Measurements from ENCODE around the gene GRK1.

The GRK1 gene

DNA sequence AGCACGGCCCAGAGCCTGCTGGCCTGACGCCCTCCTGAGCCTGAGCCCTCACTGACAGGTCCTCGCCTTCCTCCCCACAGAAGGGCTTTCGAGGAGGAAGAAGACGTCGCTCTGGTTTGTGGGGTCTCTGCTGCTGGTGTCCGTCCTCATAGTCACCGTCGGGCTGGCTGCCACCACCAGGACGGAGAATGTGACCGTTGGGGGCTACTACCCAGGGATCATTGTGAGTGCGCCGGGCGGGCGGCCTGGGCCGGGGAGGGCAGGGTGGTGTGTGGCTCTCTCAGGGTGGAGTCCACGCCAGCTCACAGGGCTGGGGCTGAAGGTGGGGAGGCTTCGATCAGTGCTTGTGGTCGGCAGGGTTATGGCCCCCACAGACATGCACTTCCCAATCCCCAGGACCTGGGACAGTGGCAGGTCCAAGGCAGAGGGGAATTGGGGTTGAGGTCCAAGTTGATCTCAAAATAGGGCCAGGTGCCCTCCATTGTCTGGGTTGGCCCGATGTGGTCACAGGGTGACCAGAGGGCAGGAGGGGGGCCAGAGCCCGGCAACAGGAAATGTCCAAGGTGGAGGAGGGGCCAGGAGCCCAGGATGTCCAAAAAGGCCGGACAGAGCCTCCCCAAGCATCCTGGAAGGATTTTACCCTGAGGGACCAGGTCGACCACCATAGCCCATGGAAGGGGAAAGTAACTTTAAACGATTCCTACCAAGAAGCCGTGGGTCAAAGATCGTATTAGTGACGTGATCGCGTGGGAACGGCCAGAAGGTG, 99.2 kb downstream of the GRK1 start:
- TF ChIP-seq ZFX (IDR thresholded peaks at IDR 0.05; ENCODE audit: borderline replicate concordance), result no peak
- TF ChIP-seq, protein P1, sequence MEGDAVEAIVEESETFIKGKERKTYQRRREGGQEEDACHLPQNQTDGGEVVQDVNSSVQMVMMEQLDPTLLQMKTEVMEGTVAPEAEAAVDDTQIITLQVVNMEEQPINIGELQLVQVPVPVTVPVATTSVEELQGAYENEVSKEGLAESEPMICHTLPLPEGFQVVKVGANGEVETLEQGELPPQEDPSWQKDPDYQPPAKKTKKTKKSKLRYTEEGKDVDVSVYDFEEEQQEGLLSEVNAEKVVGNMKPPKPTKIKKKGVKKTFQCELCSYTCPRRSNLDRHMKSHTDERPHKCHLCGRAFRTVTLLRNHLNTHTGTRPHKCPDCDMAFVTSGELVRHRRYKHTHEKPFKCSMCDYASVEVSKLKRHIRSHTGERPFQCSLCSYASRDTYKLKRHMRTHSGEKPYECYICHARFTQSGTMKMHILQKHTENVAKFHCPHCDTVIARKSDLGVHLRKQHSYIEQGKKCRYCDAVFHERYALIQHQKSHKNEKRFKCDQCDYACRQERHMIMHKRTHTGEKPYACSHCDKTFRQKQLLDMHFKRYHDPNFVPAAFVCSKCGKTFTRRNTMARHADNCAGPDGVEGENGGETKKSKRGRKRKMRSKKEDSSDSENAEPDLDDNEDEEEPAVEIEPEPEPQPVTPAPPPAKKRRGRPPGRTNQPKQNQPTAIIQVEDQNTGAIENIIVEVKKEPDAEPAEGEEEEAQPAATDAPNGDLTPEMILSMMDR (IDR thresholded peaks at IDR 0.05), result no peak
- no peak overlapping the region for H3K27ac ChIP-seq

DNA sequence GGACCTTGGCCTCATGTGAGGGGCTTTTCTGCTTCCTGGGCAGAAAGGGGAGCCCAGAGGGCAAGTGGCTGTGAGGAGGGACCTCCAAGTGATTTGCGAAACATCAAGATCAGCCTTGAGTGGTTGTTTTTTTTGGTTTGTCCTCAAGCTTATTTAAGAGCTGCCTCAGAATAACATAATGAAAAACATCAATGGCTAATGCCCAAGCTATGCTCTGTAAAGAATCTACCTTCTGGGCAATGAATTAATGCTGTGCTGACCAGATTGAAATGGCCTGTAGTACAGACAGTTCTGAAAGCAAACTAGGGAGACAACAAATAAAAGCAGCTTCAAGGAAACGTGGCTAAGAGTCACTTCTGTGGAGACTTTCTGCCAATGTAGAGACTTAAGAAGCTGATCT, 100.3 kb downstream of the GRK1 start:
- no peak overlapping the region for H3K27ac ChIP-seq
- TF ChIP-seq, protein P1 (IDR thresholded peaks at IDR 0.05), result no peak
- TF ChIP-seq ZFX (IDR thresholded peaks at IDR 0.05; ENCODE audit: borderline replicate concordance), result no peak

DNA sequence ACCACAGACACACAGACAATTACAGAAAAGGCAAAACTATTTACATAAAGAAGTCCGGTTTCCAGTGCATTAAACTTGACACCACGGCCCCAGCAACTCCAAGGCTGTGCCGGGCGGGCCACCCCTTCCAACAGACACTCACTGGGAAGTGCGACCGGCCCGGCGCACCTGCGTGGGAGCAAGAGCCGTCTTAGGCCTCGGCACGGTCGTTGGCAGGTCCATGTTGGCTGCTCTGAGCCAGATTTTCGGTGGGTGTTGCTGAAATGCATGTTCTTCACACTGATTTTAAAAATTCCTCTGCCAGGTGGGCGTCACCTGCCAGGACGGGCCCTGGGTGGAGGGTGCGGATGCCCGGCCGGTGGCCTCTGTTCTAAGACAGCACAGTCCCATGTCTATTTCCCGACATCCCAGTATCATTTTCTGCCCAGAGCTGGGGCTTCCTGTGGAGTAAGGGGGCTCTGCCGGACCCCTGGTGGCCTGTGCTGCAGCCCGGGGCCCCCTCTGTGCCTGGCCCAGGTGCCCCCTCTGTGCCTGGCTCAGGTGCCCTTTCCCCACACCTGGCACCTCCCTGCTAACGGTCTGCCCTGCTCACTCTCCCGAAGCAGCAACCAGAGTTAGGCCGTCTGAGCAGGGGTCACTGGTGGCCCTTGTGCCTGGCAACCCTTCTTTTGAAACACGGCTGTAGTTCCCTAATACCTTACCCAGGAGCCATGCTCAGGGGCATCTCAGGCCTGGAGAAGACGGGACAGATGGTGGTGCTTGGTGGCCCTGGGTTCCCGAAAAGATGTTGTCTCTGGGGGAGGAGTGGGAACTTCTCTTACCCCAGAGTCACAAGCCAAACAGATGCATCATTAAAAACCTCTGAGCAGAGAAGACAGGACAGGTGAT, 101.2 kb downstream of the GRK1 start:
- H3K27ac ChIP-seq, result no peak overlapping the region
- TF ChIP-seq, protein P1 (IDR thresholded peaks at IDR 0.05), result no peak
- TF ChIP-seq ZFX (IDR thresholded peaks at IDR 0.05; ENCODE audit: borderline replicate concordance), result no peak

DNA sequence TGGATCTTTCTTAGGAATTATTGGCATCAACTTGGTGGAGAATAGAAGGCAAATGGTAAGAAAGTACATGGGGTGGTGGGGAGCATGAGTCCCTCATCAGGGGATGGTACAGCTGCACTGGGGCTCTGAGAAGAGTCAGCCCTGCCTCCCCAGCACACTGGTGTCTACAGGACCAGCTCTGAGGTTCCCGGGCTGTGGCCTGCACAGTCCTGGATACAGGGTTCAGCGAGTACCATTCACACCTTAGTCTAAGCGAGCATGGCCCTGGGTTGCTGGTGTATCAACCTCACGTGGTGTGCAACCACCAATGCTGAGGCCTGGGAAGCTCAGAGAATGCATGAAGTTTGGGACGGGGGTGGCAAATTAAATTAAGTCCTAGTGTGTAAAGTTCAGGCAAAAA, 102.1 kb downstream of the GRK1 start:
- no peak for TF ChIP-seq ZFX (IDR thresholded peaks at IDR 0.05; ENCODE audit: borderline replicate concordance)
- TF ChIP-seq, protein P1 (IDR thresholded peaks at IDR 0.05), result no peak

DNA sequence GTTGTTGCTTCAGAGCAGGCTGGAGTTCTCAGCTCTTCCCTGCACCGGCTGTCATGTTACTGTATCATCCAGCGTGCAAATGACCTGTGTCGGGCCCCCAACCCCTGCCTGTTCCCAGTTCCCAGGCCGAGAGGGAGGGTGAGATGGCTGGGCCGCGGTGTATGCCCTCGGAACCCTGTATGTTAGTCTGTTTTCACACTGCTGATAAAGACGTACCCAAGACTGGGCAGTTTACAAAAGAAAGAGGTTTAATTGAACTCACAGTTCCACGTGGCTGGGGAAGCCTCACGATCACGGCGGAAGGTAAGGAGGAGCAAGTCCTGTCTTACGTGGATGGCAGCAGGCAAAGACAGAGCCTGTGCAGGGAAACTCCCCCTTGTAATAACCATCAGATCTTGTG, 102.9 kb downstream of the GRK1 start:
- no peak overlapping the region for H3K27ac ChIP-seq
- no peak for TF ChIP-seq ZFX (IDR thresholded peaks at IDR 0.05; ENCODE audit: borderline replicate concordance)

More for the DNA sequence above, 102.1 kb downstream of the GRK1 start:
- no peak overlapping the region for H3K27ac ChIP-seq

- TF ChIP-seq, protein P1 (IDR thresholded peaks at IDR 0.05), result no peak
- no peak for TF ChIP-seq ZFX (IDR thresholded peaks at IDR 0.05; ENCODE audit: borderline replicate concordance)
- no peak overlapping the region for H3K27ac ChIP-seq
Observed at GRCh38 chr13:113770441-113770840, 103.4 kb downstream of the GRK1 start.

GRCh38 chr13:113770937-113771336, 103.9 kb downstream of the GRK1 start:
- TF ChIP-seq, protein P1 (IDR thresholded peaks at IDR 0.05), result no peak
- no peak for TF ChIP-seq ZFX (IDR thresholded peaks at IDR 0.05; ENCODE audit: borderline replicate concordance)

More at GRCh38 chr13:113770937-113771336, 103.9 kb downstream of the GRK1 start:
- H3K27ac ChIP-seq, result no peak overlapping the region

Measured in 22Rv1 (cell line).